GM12864 (cell line): ENCODE data around the gene SMOC2.

ENCODE experiments used
- DNase-seq: peaks from one replicate; pipeline ENCODE4 v3.0.0-alpha.2; 2011; ENCODE audit warnings: low read depth
- H3K4me3 ChIP-seq: 2 replicates; pipeline ENCODE4 v1.5.1; 2011; ENCODE audit warnings: mild to moderate bottlenecking, low read depth, low read length, control low read depth
- CTCF ChIP-seq: IDR thresholded peaks from 2 replicates; pipeline ENCODE4 v1.5.1; 2011; ENCODE audit warnings: low read depth, mild to moderate bottlenecking, moderate library complexity, low read length, control low read depth, inconsistent platforms; ENCODE audit errors: missing control alignments

SMOC2 gene

DNA sequence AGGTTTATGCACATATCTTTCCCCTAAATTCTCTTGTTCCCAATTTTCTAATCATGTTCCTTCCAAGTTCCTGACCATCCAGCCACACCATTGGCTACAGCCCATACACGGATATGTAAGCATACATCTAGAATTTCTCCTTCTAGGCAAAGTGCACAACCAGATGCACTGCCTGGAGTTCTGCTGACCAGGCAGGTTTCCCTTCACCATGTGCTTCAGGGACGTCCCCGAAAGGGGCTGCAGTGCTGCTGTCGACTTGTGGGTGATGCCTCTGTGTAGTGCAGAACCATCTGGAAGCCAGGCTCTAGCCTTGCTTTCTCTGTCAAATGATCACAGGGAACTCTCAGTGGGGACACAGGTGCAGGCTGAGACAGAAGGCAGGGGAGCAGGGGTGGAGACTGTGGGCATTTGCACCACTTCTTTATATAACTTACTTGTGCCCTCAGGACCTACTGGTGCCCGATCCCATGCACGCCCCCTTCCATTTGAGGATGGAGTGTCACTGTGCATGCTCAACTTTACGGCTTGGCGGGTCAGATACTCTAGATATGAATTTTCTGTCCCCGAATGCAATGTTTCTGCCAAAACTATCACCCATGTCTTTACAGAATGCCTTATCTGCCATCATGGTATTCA, 37.5 kb upstream of the SMOC2 start:
- no peak overlapping the region for H3K4me3 ChIP-seq
- TF ChIP-seq CTCF, result no peak
- DNase-seq, result no peak

GRCh38 chr6:168404560-168404959, 36.4 kb upstream of the SMOC2 start:
- DNase-seq, result no peak
- H3K4me3 ChIP-seq, result no peak overlapping the region
- TF ChIP-seq CTCF, result no peak

DNA sequence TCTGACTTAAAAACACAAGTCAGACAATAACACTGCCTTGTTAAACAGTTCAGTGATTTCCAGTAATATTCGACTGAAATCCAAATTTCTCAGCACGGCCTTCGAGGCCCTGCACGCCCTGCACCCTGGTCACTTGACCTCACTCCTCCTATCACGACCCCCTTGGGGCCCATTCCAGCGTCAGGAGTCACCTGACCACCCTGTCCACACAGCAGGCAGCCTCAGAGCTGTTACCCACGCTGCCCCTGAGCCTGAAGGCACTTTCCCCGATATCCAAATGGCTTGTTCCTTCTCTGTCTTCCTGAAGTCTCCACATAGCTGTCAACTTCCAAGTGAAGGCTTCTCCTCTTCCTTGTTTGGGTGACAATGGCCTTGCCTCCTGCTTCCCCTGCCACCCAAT, 33.1 kb upstream of the SMOC2 start:
- DNase-seq, result no peak
- no peak overlapping the region for H3K4me3 ChIP-seq
- TF ChIP-seq CTCF, result no peak

DNA sequence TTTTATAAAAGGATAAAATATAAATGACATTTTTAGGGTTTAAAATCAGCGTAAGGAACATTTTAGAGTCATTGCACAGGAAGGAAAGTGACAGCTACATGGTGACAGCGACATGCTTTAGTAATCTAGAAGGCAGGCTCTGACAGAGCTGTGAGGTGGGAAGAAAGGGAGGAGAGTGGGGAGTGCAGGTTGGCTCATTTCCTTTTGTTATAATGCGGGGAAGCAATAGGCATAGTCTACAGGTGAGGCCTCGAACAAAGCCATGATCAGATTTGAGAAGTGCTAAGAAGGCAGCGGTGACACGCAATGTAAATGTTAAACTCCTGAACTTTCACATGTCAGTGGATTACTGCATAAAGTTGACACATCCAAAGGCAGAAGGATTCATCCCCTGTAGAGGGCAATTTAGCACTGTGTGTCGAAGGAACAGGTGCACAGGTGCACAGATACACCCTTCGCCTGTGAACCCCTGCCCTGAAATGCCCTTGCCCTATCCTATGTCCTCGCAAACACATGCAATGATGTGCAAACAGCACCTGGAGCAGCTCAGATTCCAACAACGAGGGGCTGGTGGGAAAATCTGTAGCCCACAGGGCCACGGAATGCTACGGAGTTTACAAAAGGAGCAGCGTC, 32.4 kb upstream of the SMOC2 start:
- no peak for DNase-seq
- H3K4me3 ChIP-seq, result no peak overlapping the region
- no peak for TF ChIP-seq CTCF

GRCh38 chr6:168410035-168410434, 30.9 kb upstream of the SMOC2 start:
- no peak for TF ChIP-seq CTCF
- no peak for DNase-seq
- H3K4me3 ChIP-seq, result no peak overlapping the region

DNA sequence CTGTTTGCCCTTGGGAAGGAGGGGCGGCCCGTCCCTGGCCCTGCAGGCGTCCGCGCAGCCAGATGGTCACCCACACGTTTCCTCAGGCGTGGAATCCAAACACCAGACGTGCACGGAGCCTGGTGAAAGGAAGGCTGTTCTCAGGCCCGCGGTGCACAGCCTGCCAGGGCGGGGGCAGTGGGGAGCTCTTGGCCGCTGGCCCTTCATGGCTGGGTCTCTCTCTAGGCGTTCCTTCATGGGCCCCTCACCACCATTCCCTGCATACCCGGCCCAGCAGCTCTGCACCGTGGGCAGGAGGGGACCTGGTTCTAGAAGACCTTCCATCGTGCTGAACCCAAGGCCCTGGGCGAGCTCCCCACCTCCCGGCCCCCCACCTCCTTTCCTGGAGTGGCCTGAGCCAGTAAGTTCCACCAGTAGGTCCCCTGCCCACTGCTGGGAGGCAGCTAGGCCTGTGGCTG, 30.4 kb upstream of the SMOC2 start:
- TF ChIP-seq CTCF, result no peak
- no peak overlapping the region for H3K4me3 ChIP-seq
- DNase-seq, result no peak

DNA sequence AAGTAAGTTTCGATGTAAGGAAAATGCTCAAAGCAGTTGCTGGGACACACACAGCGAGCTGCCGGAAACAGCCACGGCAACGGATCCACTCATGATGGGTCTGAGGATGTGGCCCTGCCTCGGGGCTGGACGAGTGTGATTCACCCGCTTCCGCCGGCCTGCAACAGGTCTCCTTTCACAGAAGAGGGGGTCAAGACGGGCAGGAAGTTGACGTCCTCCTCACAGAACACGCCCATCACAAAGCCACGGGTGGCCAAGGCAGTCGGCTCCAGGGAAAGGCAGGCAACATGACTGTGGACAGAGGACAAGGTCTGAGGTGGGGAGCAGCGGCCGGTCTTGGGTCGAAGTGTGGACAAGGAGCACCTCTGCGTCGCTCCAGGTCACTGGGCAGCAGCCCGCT, 29.9 kb upstream of the SMOC2 start:
- no peak for DNase-seq
- no peak overlapping the region for H3K4me3 ChIP-seq
- no peak for TF ChIP-seq CTCF
